Peyer's patch (tissue), 4 donors: Measurements from ENCODE around the gene TRIM2.

Source experiments
- POLR2A ChIP-seq, 2 donors: fragments of 450-650 bp; IDR thresholded peaks; one replicate each; pipeline ENCODE4 v1.5.1; 2017; ENCODE audit warnings: antibody characterized with exemption in 2 of 2, mild to moderate bottlenecking in 2 of 2, moderate library complexity in 2 of 2
- TF ChIP-seq, protein P1 (sequence below), 6 experiments: fragments of 450-650 bp in 4 of 6; fragments of 200-600 bp in 2 of 6; sonication (generic) in 1 of 6; IDR thresholded peaks; one replicate each; pipeline ENCODE4 v1.5.1; 2017 to 2019; ENCODE audit warnings: antibody characterized with exemption in 6 of 6, mild to moderate bottlenecking in 3 of 6, moderate library complexity in 1 of 6

DNA sequence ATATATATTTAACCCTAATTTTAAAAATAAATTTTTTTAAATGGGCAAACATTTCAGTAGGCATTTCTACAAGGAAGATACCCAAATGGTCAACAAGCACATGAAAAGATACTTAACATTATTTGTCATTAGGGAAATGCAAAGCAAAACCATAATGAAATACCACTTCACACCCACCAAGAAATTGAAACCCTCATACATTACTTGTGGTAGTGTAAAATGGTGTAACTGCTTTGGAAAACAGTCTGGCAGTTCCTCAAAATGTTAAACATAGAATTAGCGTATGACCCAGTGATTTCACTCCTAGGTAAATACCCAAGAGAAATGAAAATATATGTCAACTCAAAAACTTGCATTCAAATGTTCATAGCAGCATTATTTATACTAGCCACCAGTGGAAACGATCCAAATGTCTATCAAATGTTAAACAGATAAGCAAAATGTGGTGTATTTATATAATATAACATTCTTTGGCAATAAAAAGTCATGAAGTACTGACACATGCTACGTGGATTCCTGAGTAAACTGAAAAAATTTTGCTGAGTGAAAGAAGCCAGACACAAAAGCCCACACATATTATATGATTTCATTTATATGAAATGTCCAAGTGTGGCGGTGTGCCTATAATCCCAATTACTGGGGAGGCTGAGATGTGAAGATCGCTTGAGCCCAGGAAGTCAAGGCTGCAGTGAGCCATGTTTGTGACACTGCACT is 16.6 kb downstream of the TRIM2 start:
- TF ChIP-seq, protein P1, sequence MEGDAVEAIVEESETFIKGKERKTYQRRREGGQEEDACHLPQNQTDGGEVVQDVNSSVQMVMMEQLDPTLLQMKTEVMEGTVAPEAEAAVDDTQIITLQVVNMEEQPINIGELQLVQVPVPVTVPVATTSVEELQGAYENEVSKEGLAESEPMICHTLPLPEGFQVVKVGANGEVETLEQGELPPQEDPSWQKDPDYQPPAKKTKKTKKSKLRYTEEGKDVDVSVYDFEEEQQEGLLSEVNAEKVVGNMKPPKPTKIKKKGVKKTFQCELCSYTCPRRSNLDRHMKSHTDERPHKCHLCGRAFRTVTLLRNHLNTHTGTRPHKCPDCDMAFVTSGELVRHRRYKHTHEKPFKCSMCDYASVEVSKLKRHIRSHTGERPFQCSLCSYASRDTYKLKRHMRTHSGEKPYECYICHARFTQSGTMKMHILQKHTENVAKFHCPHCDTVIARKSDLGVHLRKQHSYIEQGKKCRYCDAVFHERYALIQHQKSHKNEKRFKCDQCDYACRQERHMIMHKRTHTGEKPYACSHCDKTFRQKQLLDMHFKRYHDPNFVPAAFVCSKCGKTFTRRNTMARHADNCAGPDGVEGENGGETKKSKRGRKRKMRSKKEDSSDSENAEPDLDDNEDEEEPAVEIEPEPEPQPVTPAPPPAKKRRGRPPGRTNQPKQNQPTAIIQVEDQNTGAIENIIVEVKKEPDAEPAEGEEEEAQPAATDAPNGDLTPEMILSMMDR (IDR thresholded peaks at IDR 0.05) = no peak
- TF ChIP-seq POLR2A (IDR thresholded peaks at IDR 0.05) = no peak
